ENCODE results near the gene CHST15.

Gene CHST15

GRCh38 chr10:124059551-124059950, 33.8 kb downstream of the CHST15 start:
- no peak overlapping the region for H3K4me2 ChIP-seq (ENCODE audit: low read length)
- H3K27me3 ChIP-seq (ENCODE audit: control insufficient read depth, low read length), result no peaks in the 10 kb centered on the region
- H3K27ac ChIP-seq (ENCODE audit: low read depth, low read length), result no peak overlapping the region
- H3K4me1 ChIP-seq (ENCODE audit: control insufficient read depth, low read length), result peaks cover 83% of the 10 kb centered on the region
- peaks cover 90% of the 10 kb centered on the region for H3K79me2 ChIP-seq (ENCODE audit: control insufficient read depth, low read length)
- no peaks in the 10 kb centered on the region for H3K9me2 ChIP-seq (replicated peaks; ENCODE audit: control insufficient read depth, low read length)
- peaks cover 12% of the 10 kb centered on the region for H3F3A ChIP-seq (ENCODE audit: control insufficient read depth, insufficient read depth)
- no peaks in the 10 kb centered on the region for H3K9me3 ChIP-seq (ENCODE audit: control insufficient read depth, insufficient read depth, low read length)
- H3K36me3 ChIP-seq (ENCODE audit: control insufficient read depth, low read length), result peaks cover 35% of the 10 kb centered on the region
- H3K4me3 ChIP-seq (ENCODE audit: low read length), result no peak overlapping the region
- TF ChIP-seq EZH2phosphoT487 (IDR thresholded peaks at IDR 0.05; ENCODE audit: borderline replicate concordance, low read length) (no peak), CTCF (IDR thresholded peaks at IDR 0.05; ENCODE audit: low read depth, low read length, poor library complexity, severe bottlenecking) (no peak)
- H4K20me1 ChIP-seq (ENCODE audit: control insufficient read depth, insufficient read depth, low read depth, low read length), result no peaks in the 10 kb centered on the region

GRCh38 chr10:124058346-124059003, 34.9 kb downstream of the CHST15 start:
- Histone ChIP-seq H4K20me1 (ENCODE audit: control insufficient read depth, insufficient read depth, low read depth, low read length) (no peaks in the 10 kb centered on the region), H3K36me3 (ENCODE audit: control insufficient read depth, low read length) (peaks cover 30% of the 10 kb centered on the region)

GRCh38 chr10:124057601-124058000, 35.8 kb downstream of the CHST15 start:
- Histone ChIP-seq H3K4me3 (ENCODE audit: low read length) (no peak overlapping the region), H3K36me3 (ENCODE audit: control insufficient read depth, low read length) (peaks cover 30% of the 10 kb centered on the region), H3K4me1 (ENCODE audit: control insufficient read depth, low read length) (peaks cover 83% of the 10 kb centered on the region), H3K4me2 (ENCODE audit: low read length) (no peak overlapping the region), H3K79me2 (ENCODE audit: control insufficient read depth, low read length) (peaks cover 97% of the 10 kb centered on the region), H3K9me2 (replicated peaks; ENCODE audit: control insufficient read depth, low read length) (no peaks in the 10 kb centered on the region), H3F3A (ENCODE audit: control insufficient read depth, insufficient read depth) (no peaks in the 10 kb centered on the region; the same call in 1 of the 2 replicates), H3K27ac (ENCODE audit: low read depth, low read length) (no peak overlapping the region), H3K27me3 (ENCODE audit: control insufficient read depth, low read length) (no peaks in the 10 kb centered on the region), H3K9me3 (ENCODE audit: control insufficient read depth, insufficient read depth, low read length) (no peaks in the 10 kb centered on the region), H4K20me1 (ENCODE audit: control insufficient read depth, insufficient read depth, low read depth, low read length) (no peaks in the 10 kb centered on the region)
- TF ChIP-seq EZH2phosphoT487 (IDR thresholded peaks at IDR 0.05; ENCODE audit: borderline replicate concordance, low read length) (no peak), CTCF (IDR thresholded peaks at IDR 0.05; ENCODE audit: low read depth, low read length, poor library complexity, severe bottlenecking) (no peak)

More at GRCh38 chr10:124058346-124059003, 34.9 kb downstream of the CHST15 start:
- no peak for TF ChIP-seq CTCF (IDR thresholded peaks at IDR 0.05; ENCODE audit: low read depth, low read length, poor library complexity, severe bottlenecking)
- TF ChIP-seq EZH2phosphoT487 (IDR thresholded peaks at IDR 0.05; ENCODE audit: borderline replicate concordance, low read length), result no peak
- Histone ChIP-seq H3F3A (ENCODE audit: control insufficient read depth, insufficient read depth) (peaks cover 2% of the 10 kb centered on the region), H3K4me1 (ENCODE audit: control insufficient read depth, low read length) (peaks cover 83% of the 10 kb centered on the region), H3K9me2 (replicated peaks; ENCODE audit: control insufficient read depth, low read length) (no peaks in the 10 kb centered on the region), H3K4me2 (ENCODE audit: low read length) (no peak overlapping the region), H3K4me3 (ENCODE audit: low read length) (no peak overlapping the region), H3K79me2 (ENCODE audit: control insufficient read depth, low read length) (peaks cover 97% of the 10 kb centered on the region), H3K9me3 (ENCODE audit: control insufficient read depth, insufficient read depth, low read length) (no peaks in the 10 kb centered on the region), H3K27me3 (ENCODE audit: control insufficient read depth, low read length) (no peaks in the 10 kb centered on the region), H3K27ac (ENCODE audit: low read depth, low read length) (no peak overlapping the region)
